ENCODE measurements around the gene SOX8.

DNA sequence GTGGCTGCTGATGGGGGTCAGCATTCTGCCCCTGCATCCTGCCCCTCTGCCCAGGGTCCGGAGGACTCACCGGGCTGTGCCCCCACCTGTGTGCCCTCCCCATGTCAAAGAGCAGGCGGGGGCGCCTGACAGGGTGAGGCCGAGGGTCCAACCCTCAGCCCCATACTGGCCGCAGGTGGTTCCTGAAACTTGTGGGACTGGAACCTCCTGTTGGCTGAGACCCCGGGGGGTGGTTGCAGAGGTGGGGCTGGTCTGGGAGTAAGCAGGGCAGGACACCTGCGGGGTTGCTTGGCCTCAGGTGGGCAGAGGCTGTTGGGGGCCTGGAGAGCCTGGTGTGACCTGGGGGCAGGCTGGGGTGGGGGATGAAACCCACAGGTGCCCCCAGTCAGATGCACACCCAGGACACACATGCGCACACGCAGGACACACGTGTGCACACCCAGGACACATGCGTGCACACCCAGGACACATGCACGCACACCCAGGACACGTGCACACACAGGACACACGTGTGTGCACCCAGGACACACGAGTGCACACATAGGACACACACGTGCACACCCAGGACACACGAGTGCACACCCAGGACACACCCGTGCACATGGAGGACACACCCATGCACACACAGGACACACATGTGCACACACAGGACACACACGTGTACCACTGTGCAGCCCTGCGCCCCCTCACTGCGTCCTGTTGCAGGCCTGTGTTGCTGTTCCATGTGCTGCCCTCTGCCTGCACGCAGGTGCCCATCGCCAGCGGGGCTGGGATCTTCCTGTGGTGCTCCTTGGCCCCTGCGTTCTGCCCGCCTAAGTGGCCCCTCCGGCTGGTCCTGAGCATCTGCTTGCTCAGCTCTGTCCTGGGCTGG, 31.4 kb downstream of the SOX8 start:
- TF ChIP-seq POLR2A (IDR thresholded peaks at IDR 0.05; ENCODE audit: low read depth, low read length) (no peak), POLR2AphosphoS5 (IDR thresholded peaks at IDR 0.05; ENCODE audit: low read depth, low read length) (no peak), TAF1 (IDR thresholded peaks at IDR 0.05; ENCODE audit: low read depth, low read length) (no peak)

All from GM12891 (cell line).